SK-N-SH (cell line): ENCODE results near the gene CTDSPL2. TPM values are rescaled to one million over a fixed set of nuclear protein-coding genes. Genes with fewer than 3 reads are reported as not detected.

ENCODE experiments used
- CTCF ChIA-PET: fragments of 300-600, 350-600 bp; formaldehyde crosslinking; extraction: SDS; loops from one replicate; lab custom pipeline; 2021; lab: Yijun Ruan, JAX
- POLR2A ChIA-PET: fragments of 350-600 bp; sonication (Branson Sonifier 250); formaldehyde crosslinking; extraction: SDS; loops from one replicate; lab custom pipeline; 2020; ENCODE audit warnings: antibody characterized with exemption, inconsistent platforms; lab: Yijun Ruan, JAX
- DNase-seq: peaks from one replicate; pipeline ENCODE4 v3.0.0; 2012
- H2AFZ ChIP-seq: fragments of 200-600 bp; sonication (generic); 2 replicates; pipeline ENCODE4 v1.8.1; 2016; ENCODE audit warnings: antibody characterized with exemption, mild to moderate bottlenecking, low read depth
- H3F3A ChIP-seq: fragments of 200-600 bp; sonication (generic); replicated peaks from 2 replicates; pipeline ENCODE3; 2016; ENCODE audit warnings: antibody characterized with exemption, mild to moderate bottlenecking; ENCODE audit not compliant: insufficient read depth
- H3K27ac ChIP-seq, 2 experiments: fragments of 200-500 bp in 1 of 2; fragments of 200-600 bp in 1 of 2; sonication (Bioruptor generic) in 1 of 2; sonication (generic), shearing (Covaris generic) in 1 of 2; 2 replicates each; pipeline versions ENCODE4 v1.5.1 to v1.6.1; 2014 to 2016; ENCODE audit warnings: low read depth in 2 of 2, inconsistent platforms in 1 of 2, low read length in 1 of 2, mild to moderate bottlenecking in 1 of 2, mixed read lengths in 1 of 2
- H3K27me3 ChIP-seq: fragments of 200-600 bp; sonication (generic), shearing (Covaris generic); 2 replicates; pipeline ENCODE4 v1.6.1; 2016; ENCODE audit warnings: mixed run types; ENCODE audit not compliant: insufficient read depth
- H3K36me3 ChIP-seq, 2 experiments: fragments of 200-500 bp in 1 of 2; fragments of 200-600 bp in 1 of 2; sonication (Bioruptor generic) in 1 of 2; sonication (generic) in 1 of 2; replicated peaks in 1 of 2; 2 replicates each; pipeline versions ENCODE3 to v1.5.1; 2014 to 2016; ENCODE audit warnings: low read length in 1 of 2, mild to moderate bottlenecking in 1 of 2; ENCODE audit not compliant: insufficient read depth in 2 of 2, control insufficient read depth in 1 of 2
- H3K4me1 ChIP-seq, 2 experiments: fragments of 200-500 bp in 1 of 2; fragments of 200-600 bp in 1 of 2; sonication (Bioruptor generic) in 1 of 2; sonication (generic), shearing (Covaris generic) in 1 of 2; 2 replicates each; pipeline versions ENCODE4 v1.5.1 to v1.6.1; 2014 to 2016; ENCODE audit warnings: low read depth in 1 of 2, low read length in 1 of 2, mixed run types in 1 of 2; ENCODE audit not compliant: insufficient read depth in 2 of 2, control insufficient read depth in 1 of 2
- H3K4me2 ChIP-seq: fragments of 200-600 bp; sonication (generic), shearing (Covaris generic); 2 replicates; pipeline ENCODE4 v1.6.1; 2017; ENCODE audit warnings: mixed run types
- H3K4me3 ChIP-seq, 2 experiments: fragments of 200-500 bp in 1 of 2; fragments of 200-600 bp in 1 of 2; sonication (Bioruptor generic) in 1 of 2; sonication (generic), shearing (Covaris generic) in 1 of 2; 2 replicates each; pipeline versions ENCODE4 v1.5.1 to v1.8.1; 2014 to 2016; ENCODE audit warnings: low read depth in 2 of 2, inconsistent platforms in 1 of 2, low read length in 1 of 2, mild to moderate bottlenecking in 1 of 2, mixed read lengths in 1 of 2, moderate library complexity in 1 of 2
- H3K79me2 ChIP-seq: fragments of 200-600 bp; sonication (generic); 2 replicates; pipeline ENCODE4 v1.8.1; 2017; ENCODE audit warnings: mild to moderate bottlenecking; ENCODE audit not compliant: insufficient read depth
- H3K9ac ChIP-seq: fragments of 200-600 bp; sonication (generic); 2 replicates; pipeline ENCODE4 v1.6.1; 2017; ENCODE audit warnings: mixed run types
- H3K9me2 ChIP-seq: fragments of 200-600 bp; sonication (generic); 2 replicates; pipeline ENCODE4 v1.6.1; 2017; ENCODE audit warnings: mixed run types
- H3K9me3 ChIP-seq: fragments of 200-600 bp; sonication (generic); 2 replicates; pipeline ENCODE4 v1.6.1; 2017; ENCODE audit warnings: mixed run types, mild to moderate bottlenecking, moderate library complexity
- H4K20me1 ChIP-seq: fragments of 200-600 bp; sonication (generic); 2 replicates; pipeline ENCODE4 v1.6.1; 2017; ENCODE audit warnings: mild to moderate bottlenecking, mixed run types; ENCODE audit not compliant: insufficient read depth
- CTCF ChIP-seq: fragments of 200-600 bp; sonication (generic); IDR thresholded peaks from 2 replicates; pipeline ENCODE4 v1.6.1; 2017; ENCODE audit warnings: antibody characterized with exemption, mild to moderate bottlenecking, moderate library complexity
- ELF1 ChIP-seq: IDR thresholded peaks from 2 replicates; pipeline ENCODE4 v1.4.0; 2012
- IRF3 ChIP-seq: fragments of 150-350 bp; IDR thresholded peaks from 2 replicates; pipeline ENCODE4 v1.6.1; 2016; ENCODE audit warnings: mild to moderate bottlenecking, low read depth, low read length
- MEF2A ChIP-seq: IDR thresholded peaks from 2 replicates; pipeline ENCODE4 v1.4.0; 2012; ENCODE audit warnings: low read depth, borderline replicate concordance
- MXI1 ChIP-seq: IDR thresholded peaks from 2 replicates; pipeline ENCODE4 v1.6.1; 2012; ENCODE audit warnings: mild to moderate bottlenecking, low read depth, low read length, improper control_type of control experiment
- POLR2AphosphoS5 ChIP-seq: IDR thresholded peaks from 2 replicates; pipeline ENCODE4 v1.6.1; 2012; ENCODE audit warnings: low read depth, low read length
- RAD21 ChIP-seq: IDR thresholded peaks from 2 replicates; pipeline ENCODE4 v1.6.1; 2012; ENCODE audit warnings: mild to moderate bottlenecking, low read length
- RCOR1 ChIP-seq: fragments of 150-350 bp; IDR thresholded peaks from 2 replicates; pipeline ENCODE4 v1.6.1; 2017; ENCODE audit warnings: antibody characterized with exemption, low read length
- RFX5 ChIP-seq: IDR thresholded peaks from 2 replicates; pipeline ENCODE4 v1.6.1; 2012; ENCODE audit warnings: mild to moderate bottlenecking, improper control_type of control experiment, low read length
- RXRA ChIP-seq: IDR thresholded peaks from 2 replicates; pipeline ENCODE4 v1.4.0; 2012; ENCODE audit warnings: low read depth, mild to moderate bottlenecking, borderline replicate concordance
- TEAD4 ChIP-seq: IDR thresholded peaks from 2 replicates; pipeline ENCODE4 v1.4.0; 2012; ENCODE audit warnings: mild to moderate bottlenecking, borderline replicate concordance; ENCODE audit not compliant: insufficient read depth
- YY1 ChIP-seq: IDR thresholded peaks from 2 replicates; pipeline ENCODE4 v1.4.0; 2012; ENCODE audit warnings: low read depth, mild to moderate bottlenecking
- WGBS: methylation state at CpG from one replicate; pipeline ENCODE4 v1.1.6; 2017; ENCODE audit warnings: low lambda C conversion rate; 5-methylcytosine and 5-hydroxymethylcytosine counted together
- polyA plus RNA-seq, 3 experiments: library from polyadenylated mRNA; depleted of rRNA; stranded (reverse); fragments of >200 nt; gene quantifications; 2 replicates each; pipeline ENCODE4 v1.2.3, GENCODE V29; 2012
- TF ChIP-seq, protein P1 (sequence below): IDR thresholded peaks from 2 replicates; pipeline ENCODE4 v1.4.0; 2012; ENCODE audit warnings: low read depth, borderline replicate concordance

CTDSPL2 gene
- polyA plus RNA-seq, 1 of the 3 experiments (the other 2 are of a cell fraction): 9.0 TPM

DNA sequence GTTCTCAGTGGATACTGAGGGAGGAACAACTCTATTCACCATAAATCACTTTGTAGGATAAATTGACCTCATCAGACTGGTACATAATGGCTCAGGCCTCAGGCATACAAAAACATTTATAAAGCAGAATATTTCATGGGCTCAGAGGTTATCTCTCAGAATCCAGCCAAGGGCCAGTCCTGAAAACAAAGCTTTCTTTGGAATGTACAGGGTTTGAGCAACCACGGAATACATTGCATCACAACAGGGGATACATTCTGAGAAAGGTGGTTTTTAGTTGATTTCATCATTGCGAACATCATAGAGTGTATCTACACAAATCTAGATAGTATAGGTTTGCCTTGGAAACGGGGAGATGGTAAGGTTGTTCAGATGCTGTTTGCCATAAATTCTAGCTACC is 33.4 kb upstream of the CTDSPL2 start:
- ChIA-PET CTCF (interaction anchor here (0.6 kb wide), 1 partner anchor 697 kb away, joined by 3 read pairs; no protein-coding TSS in a partner anchor), POLR2A (no interaction called here)
- Histone ChIP-seq H3K9me3 (no peaks in the 10 kb centered on the region; the same call in 1 of the 2 replicates), H3K4me1 (no peaks in the 10 kb centered on the region), H3K36me3 (peaks cover 0 to 26% of the 10 kb centered on the region in 2 experiments), H3K27me3 (no peaks in the 10 kb centered on the region), H3K4me3 (no peak overlapping the region), H3K4me2 (no peak overlapping the region), H3K27ac (no peak overlapping the region), H3K9ac (no peak overlapping the region), H3K9me2 (no peaks in the 10 kb centered on the region), H2AFZ (no peak overlapping the region), H3K79me2 (no peaks in the 10 kb centered on the region), H4K20me1 (no peaks in the 10 kb centered on the region), H3F3A (peaks cover 5% of the 10 kb centered on the region)
- DNase-seq: no peak
- no peak for TF ChIP-seq ELF1
- no peak for TF ChIP-seq IRF3
- 93% methylated on average over 3 of the region's 3 CpGs for WGBS

DNA sequence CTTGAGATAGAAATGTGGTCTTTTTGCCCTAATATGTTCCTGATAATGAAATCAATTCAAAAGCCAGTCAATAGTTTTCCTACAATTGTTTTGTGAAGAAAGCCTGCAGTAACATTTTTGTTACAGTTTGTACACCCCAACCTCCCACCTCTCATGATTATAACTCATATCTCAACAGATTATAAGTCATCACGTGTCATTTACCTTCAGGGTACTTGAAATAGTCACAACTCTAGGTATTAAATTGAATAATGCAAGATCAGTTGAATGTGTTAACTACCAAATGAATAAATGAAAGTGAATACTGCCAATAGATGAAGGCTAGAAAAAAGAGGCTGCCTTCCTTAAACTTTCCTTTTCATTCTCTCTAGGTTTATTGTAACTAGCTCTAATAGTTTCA is 32.9 kb upstream of the CTDSPL2 start:
- H3K9ac ChIP-seq: no peak overlapping the region
- H3K4me2 ChIP-seq: no peak overlapping the region
- H3K4me3 ChIP-seq: no peak overlapping the region
- TF ChIP-seq MXI1: no peak
- TF ChIP-seq RFX5: no peak
- no peak for TF ChIP-seq RXRA
- TF ChIP-seq POLR2AphosphoS5: no peak
- no peak for TF ChIP-seq YY1
- TF ChIP-seq CTCF: no peak
- no peak for TF ChIP-seq TEAD4
- TF ChIP-seq RCOR1: no peak
- TF ChIP-seq MEF2A: no peak
- TF ChIP-seq, protein P1, sequence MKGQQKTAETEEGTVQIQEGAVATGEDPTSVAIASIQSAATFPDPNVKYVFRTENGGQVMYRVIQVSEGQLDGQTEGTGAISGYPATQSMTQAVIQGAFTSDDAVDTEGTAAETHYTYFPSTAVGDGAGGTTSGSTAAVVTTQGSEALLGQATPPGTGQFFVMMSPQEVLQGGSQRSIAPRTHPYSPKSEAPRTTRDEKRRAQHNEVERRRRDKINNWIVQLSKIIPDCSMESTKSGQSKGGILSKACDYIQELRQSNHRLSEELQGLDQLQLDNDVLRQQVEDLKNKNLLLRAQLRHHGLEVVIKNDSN: no peak
- TF ChIP-seq ELF1: no peak
- TF ChIP-seq RAD21: no peak
- H3K36me3 ChIP-seq: peaks cover 0 to 21% of the 10 kb centered on the region in 2 experiments
- no peak overlapping the region for H2AFZ ChIP-seq
- peaks cover 5% of the 10 kb centered on the region for H3F3A ChIP-seq
- DNase-seq: no peak
- no peaks in the 10 kb centered on the region for H3K4me1 ChIP-seq
- no peaks in the 10 kb centered on the region for H4K20me1 ChIP-seq
- ChIA-PET CTCF (no interaction called here), POLR2A (no interaction called here)
- 85% methylated on average over 1 of the region's 1 CpG for WGBS
- H3K79me2 ChIP-seq: no peaks in the 10 kb centered on the region
- H3K9me2 ChIP-seq: no peaks in the 10 kb centered on the region
- H3K27me3 ChIP-seq: no peaks in the 10 kb centered on the region
- no peak overlapping the region for H3K27ac ChIP-seq
- no peaks in the 10 kb centered on the region; the same call in 1 of the 2 replicates for H3K9me3 ChIP-seq
